HG02623 (cell line): ENCODE results near the gene KIAA0586.
"Not testable (repeated sequence)": the region's sequence is repeated elsewhere in the genome, so short reads cannot be mapped to it uniquely, and the experiment has no call there.

ENCODE experiments used
- ATAC-seq: cut with Tn5 transposase; IDR thresholded peaks from one replicate; pipeline ENCODE4 v1.9.1; 2021; ENCODE audit warnings: moderate library complexity; ENCODE audit not compliant: unreplicated experiment

The KIAA0586 gene

DNA sequence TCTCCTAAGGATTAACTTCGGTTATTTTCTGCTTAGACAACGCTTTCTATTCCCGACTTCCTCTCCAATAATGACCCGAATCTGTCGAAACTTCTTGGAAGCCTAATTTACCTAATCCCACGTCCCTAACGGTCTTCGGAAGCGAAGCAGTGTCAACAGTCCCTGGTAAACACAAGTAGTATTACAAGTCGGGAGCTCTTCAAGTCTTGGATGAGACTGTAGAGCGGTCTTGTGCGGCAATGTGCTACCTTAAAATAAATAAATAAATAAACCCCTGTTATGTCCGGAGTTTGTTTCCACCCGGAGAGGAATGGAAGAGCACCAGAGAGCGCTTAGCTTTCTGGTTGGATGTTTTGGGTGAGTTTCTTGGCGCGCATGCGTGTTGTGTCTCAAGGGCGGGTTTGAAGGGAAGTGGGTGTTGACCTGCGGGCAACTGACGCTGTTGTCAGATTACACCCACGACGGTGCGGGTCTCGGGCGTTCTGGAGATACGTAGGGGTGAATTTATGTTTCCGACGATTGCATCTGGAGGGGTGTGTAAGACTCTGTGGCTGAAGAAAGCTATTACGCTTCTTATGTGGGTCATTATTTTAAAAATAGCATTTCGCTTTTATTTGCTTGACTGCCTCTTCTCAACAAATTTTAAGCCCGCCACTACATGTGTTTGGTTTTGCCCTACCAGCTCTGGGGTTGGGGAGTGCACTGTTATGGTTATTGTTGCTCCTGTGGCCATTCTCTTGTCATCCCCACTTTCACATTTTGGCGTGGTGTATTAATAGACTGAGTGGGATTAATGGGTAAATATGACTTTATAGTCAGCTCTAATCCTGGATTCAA is at the start of gene KIAA0586, which contains the start of gene TIMM9:
Gene KIAA0586, plus strand, starts transcription at position 439 of the 837 bp plus-strand sequence. CDS start 546 bp downstream, outside the sequence.
Gene TIMM9, minus strand, starts transcription at position 251 of the 837 bp plus-strand sequence. CDS start 15,586 bp downstream, outside the sequence.
- ATAC-seq: peak; percentile 90

DNA sequence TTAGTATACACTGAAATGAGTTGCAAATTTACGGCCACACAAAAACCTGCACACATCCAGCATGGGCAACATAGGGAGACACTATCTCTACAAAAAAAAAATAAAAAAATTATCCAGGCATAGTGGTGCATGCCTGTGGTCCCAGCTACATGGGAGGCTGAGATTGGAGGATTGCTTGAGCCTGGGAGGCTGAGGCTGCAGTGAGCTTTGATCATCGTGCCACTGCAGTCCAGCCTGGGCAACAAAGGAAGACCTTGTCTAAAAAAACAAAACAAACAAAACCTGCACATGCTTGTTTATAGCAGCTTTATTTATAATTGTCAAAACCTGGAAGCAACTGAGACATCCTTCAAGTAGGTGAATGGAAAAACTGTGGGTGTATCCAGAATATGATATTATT is 36.7 kb upstream of the KIAA0586 start:
- ATAC-seq: no peak

DNA sequence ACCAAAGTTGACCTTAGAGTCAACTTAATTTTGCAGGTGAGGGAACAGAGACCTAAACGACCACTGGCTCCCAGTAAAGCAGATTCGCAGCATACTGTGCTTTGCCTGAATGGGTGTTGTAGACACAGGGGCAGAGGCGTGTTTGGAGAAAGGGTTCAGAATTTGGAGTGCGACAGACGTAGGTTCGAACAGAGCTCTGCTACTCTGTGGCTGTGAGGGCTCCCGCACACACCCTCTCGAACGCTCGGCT is 32.0 kb upstream of the KIAA0586 start:
- no peak for ATAC-seq

DNA sequence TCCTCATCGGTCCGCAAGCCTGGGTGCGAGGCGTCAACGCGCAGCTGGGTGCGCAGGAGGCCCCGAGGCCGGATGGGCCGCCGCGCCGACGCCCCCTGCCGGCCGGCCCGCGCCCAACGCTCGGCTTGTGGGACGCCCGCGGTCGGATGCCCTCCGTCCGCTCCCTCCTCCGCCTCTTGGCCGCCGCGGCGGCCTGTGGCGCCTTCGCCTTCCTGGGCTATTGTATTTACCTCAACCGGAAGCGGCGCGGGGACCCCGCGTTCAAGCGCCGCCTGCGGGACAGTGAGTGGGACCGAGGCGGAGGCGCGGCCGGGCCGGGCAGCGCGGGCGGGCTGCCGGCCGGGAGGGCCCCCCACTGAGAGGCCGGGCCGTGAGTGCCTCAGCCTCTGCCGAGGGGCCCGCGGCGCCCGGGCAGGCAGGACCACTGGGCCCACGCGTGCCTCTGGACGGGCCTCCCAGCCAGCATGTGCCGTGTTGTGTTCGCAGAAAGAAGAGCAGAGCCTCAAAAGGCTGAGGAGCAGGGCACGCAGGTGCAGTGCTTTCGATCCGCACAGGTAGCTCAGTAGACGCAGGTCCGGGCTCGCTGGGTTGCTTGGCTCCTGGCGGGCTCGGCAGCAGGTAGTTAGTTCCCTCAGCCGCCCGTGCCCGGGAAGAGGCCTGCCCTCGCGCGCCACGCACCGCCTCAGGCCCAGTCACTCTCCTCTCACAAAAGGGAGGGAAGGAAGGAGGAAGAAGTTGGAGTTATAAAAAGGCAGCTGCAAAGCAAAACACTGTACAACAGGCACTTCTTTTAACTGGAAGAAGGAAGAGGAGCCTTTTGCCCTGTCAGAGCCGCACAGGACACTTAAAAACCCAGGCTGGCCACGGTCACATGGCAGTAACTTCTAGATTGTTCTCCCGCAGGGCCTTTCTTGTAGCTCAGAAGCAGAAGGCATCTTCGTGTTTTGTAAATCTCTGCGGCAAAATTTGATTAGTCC is 31.4 kb upstream of the KIAA0586 start, which contains the start of gene TOMM20L:
Gene TOMM20L, plus strand, starts transcription at position 119 of the 977 bp plus-strand sequence. Its CDS starts 28 bp downstream, at position 147.
- peak; percentile 91 for ATAC-seq

DNA sequence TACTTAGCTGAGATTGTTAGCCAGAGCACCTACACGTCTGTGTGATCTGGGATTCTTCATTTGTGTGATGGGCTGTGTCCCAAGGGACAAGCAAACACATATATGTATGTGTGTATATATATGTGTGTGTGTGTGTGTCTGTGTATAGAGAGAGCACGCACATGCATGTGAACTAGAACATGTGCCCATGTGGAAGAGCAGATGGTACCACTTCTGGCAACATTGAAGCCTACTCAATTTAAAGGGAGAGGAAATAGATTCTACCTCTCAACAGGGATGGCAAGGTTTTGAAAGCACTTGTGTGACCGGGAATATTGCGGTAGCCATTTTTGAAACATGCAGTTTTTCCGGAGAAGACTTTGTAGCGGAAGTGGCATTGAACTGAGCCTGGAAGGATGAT is 30.4 kb upstream of the KIAA0586 start:
- ATAC-seq: no peak

DNA sequence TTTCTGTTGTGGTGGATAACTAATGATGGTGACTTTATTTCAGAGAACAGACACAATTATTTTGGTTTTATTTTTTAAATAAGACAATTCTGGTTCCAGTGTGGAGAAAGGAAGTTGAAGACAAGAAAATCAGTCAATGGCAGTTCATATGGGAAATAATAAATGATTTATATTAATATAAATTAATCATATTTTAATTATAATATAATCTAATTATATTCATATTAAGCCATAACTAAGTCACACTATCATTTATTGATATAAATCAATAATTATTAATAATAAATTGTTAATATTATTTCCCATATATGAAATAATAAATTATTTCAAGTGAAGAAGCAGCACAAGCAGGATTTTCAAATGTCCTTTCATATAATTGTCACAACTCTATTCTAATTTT is 29.0 kb upstream of the KIAA0586 start:
- ATAC-seq: no peak

DNA sequence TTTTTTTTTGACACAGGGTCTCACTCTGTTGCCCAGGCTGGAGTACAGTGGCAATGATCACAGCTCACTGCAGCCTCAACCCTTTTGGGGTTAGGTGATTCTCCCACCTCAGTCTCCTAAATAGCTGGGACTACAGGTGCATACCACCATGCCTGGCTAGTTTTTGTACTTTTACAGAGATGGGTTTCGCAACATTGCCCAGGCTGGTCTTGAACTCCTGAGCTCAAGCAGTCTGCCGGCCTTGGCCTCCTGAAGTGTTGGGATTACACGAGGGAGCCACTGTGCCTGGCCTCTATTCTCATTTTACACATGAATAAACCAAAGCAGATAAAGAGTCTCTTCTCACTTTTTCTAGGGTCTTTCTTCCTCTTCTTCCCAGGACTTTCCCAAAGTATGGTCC is 28.6 kb upstream of the KIAA0586 start:
- no peak for ATAC-seq

DNA sequence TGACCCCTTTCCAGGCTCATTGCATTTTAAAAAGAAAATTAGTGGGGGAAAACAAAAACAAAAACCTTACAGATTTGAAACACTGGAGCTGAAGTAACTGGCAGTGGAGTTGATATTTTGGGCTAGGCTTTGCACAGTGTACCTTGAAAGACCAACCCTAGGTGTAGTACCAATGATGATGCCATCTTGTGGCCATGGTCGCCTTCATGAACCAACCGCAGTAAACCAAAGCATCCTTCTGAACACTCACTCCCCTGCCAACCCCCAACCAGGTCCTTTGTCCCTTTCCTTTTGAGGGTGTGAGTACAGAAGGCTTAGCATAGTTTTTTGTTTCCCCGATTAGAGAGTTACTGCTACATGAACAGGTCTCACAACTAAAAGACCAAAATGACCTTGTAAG is 25.9 kb upstream of the KIAA0586 start:
- no peak for ATAC-seq

DNA sequence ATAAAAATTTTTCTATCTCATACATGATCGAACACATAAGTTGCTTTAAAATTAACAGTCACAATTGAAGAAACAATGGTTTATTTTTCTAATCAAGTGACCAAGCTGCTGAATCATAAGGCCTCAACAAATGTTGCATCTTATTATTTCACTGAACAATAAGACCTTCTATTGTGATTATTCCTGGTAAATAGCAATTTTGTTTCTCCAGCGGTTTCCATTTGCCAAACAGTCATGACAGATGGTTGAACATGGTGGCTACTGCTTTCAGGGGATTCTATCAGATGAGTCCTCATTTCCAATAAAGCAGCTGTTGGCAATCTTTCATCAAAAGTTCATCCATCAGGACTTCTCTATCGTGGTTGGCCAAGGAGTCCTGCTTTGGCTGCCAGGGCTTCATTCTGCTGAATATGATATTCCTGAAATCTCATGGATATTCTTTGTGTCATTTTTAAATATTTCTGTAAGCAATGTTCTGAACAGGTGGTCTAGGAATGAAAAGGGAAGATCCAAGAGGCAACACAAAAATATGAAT is 18.8 kb upstream of the KIAA0586 start:
- ATAC-seq: no peak

DNA sequence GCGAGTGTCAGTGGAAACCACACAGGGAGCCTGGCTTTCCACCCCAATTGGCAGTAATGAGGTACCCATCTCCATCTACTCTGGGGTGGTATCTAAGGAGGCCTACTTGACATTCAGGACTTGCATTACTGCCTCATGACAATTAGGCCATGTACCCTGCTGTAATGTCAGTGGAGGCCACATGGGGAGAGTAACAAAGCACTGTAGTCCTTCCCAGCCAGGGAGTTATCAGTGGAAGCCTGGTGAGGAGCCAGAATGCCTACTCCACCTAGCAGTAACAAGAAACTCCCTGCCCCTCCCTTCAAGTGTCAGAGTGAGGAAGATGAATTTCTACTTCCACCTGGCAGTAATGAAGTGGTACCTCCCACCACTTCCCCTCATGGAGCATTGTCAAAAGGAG is 12.7 kb upstream of the KIAA0586 start:
- ATAC-seq: no peak

DNA sequence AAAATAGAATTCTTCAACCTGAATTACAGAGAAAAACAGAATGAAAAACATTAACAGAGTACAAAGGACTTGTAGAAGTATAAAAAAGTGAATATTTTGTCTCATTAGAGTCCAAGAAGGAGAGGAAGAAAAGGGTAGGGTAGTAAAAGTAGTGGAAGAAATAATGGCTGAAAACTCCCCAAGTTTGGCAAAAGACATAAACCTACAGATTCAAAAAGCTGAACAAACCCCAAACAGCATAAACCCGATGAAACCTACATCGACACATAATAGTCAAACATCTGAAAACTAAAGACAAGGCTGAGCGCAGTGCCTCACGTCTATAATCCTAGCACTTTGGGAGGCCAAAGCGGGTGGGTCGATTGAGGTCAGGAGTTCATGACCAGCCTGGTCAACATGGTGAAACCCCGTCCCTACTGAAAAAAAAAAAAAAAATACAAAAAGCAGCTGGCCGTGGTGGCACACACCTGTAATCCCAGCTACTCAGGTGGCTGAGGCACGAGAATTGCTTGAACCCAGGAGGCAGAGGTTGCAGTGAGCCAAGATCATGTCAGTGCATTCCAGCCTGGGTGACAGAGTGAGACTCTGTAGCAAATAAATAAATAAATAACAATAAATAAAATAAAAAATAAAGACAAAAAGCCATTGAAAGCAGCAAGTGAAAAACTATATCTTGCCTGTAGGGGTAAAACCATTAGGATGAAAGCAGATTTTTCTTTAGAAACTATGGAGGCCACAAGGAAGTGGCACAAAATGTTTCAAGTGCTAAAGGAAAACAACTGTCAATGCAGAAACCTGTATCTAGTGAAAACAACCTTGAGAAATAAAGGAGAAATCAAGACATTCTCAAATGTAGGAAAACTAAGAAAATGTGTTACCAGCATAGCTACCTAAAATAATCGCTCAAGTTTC is 11.6 kb upstream of the KIAA0586 start:
- ATAC-seq: no peak

DNA sequence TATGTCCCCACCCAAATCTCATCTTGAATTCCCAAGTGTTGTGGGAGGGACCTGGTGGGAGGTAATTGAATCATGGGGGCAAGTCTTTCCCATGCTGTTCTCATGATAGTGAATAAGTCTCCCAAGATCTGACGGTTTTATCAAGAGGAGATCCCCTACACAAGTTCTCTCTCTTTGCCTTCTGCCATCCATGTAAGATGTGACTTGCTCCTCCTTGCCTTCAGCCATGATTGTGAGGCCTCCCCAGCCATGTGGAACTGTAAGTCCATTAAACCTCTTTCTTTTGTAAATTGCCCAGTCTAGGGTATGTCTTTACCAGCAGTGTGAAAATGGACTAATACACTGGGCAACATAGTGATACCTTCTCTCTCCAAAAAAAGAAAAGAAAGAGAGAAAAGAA is 10.6 kb upstream of the KIAA0586 start:
- ATAC-seq: not testable (repeated sequence)

DNA sequence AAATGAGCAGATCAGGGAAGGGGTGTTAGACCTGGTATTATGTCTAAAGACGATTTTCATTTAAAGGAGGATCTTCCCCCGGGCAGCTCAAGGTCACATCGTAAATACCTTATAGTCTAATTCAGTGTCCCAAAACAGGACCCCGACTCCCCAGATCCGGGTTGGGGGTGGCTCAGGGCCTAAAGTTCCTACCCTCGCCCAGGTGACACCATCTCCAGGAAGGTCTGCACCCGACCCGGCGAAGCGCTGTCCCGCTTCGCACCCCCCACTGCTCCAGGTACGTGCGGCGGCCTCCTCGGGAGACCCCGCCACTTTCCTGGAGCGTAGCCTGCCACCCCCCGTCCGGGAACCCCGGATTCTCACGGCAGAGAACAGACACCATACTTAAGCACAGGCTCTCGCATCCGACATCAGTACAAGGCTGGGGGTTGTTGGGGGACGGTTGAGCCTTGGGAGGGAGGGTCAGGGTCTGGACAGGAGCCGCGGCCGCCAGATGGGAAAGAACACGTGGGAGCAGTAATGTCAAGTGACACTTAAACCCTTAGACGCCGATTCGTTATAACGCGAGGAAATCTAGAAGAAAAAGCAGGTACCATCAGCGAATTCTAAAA is 744 bp upstream of the KIAA0586 start:
- peak; percentile 20 for ATAC-seq

DNA sequence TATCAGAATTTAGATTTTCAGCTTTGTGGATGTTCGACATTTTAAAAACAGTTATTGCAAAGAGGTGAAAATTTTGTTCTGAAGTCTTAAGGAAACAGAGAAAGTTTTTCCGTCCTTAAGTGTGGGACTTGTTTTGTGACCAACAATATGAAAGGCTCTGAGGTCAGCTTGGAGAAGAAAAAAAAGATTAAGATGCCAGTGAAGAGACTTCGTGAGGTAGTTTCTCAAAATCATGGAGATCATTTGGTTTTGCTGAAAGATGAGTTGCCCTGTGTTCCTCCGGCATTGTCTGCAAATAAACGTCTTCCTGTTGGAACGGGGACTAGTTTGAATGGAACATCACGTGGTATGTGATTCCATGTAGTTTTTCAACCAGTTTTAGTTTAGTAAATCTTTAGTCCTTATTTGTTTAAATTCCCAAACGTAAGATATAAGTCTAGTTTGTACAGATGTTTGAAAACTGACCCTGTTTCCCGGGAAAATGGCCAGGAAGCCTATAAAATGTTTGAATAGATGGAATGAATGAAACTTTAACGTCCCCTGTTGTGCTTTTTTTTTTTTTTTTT is 682 bp downstream of the KIAA0586 start:
- ATAC-seq: no peak

DNA sequence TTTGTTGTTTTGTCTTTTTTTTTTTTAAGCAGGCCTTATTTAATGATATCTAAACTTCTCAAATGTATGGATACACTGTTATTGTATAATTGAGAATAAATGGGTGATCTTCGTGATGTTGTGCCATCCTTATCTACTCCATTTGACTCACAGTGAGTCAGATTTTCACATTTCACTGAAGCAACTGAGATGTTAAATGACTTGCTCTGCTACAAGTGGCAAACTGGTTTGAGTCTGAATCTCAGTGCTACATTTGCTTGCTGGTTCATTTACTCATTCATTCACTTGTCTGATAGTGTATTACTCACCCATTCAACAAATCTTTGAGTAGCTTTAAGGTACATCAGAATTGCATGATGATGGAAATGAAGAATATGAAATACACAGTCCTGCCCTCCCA is 2.6 kb downstream of the KIAA0586 start:
- no peak for ATAC-seq

DNA sequence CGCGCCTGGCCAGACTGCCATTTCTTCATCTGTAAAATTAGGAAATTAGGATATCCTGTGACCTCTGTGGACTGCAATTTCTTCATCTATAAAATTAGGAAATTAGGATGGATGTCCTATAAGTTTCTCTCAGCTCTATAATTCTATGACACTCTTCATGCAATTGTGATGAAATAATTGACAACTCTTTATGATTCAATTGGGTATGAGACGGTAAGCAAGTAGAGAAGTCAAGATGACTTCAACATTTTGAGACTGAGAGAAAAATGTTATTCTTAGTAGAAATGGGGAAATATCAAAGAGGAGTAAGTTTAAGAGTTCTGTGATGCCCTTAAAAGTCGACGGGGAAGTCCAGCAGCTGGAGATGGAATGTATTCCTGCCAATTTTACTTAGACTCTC is 12.0 kb downstream of the KIAA0586 start:
- ATAC-seq: no peak

DNA sequence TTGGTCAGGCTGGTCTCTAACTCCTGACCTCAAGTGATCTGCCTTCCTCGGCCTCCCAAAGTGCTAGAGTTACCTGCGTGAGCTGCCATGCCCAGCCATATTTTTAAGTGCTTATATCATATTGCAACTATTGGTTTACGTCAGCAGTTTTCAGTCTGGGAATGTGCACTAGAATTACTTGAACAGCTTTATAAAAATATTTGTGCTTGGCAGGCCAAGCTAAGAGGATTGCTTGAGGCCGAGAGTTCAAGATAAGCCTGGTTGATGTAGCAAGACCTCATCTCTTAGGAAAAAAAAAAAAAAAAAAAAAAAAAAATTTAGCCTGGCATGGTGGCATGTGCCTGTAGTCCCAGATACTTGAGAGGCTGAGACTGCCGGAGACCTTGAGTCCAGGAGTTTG is 17.1 kb downstream of the KIAA0586 start:
- ATAC-seq: no peak

DNA sequence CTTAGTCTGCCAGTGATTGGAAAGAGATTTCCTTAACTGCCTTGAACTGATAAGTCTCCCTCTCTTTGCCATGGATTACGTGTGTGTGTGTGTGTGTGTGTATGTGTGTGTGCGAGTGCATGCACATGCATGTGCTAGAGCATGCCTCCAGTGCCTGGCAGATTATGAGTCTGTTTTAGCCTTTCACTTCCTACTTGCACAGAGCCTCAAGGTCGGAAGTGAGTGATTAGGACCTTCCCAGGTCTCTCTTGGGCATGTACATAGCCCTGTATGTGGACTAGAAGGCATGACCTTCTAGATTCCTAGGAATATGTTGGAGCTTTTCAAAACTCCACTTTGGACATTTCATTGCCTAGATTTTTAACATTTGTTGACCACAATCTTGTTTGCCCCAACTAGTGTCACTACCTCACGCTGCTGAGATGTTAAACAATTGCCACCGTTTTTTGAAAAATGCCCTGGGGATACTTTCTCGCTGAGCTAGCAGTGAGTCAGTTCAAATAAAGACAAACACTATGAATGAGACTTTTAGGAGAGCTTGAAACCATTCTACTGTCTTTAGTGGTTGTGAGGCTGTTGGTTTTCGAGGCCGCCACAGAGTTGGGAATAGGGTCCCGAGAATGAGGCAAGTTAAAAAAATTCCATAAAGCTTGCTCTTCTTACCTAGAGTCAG is 28.2 kb downstream of the KIAA0586 start:
- ATAC-seq: no peak

DNA sequence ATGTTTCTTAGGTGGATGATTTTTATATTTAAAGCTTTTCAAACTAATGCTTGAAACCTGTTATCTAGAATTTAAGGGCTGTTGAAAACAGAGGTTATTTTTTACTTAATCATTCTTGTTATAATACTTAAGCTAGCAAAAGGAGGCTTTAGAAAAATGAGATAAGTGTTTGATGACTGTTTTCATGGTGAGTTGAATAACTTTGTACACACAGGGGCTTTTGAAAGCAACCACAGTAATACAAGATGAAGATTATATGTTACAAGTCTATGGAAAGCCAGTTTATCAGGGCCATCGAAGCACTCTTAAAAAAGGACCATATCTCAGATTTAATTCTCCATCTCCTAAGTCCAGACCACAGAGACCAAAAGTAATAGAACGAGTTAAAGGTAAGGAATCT is 33.3 kb downstream of the KIAA0586 start:
- no peak for ATAC-seq
